AG09309 (cell line): Measurements from ENCODE around the gene ZCCHC3.
A peak's percentile ranks its signal among the peaks of the same experiment; 100 is the strongest.

Experiments used
- DNase-seq: peaks from one replicate; pipeline ENCODE4 v3.0.0-alpha.2; 2010; ENCODE audit warnings: low read depth
- H3K4me3 ChIP-seq: 2 replicates; pipeline ENCODE4 v1.5.1; 2011; ENCODE audit warnings: mild to moderate bottlenecking, low read depth, low read length, moderate library complexity; ENCODE audit not compliant: control insufficient read depth
- CTCF ChIP-seq: IDR thresholded peaks from 2 replicates; pipeline ENCODE4 v1.5.1; 2011; ENCODE audit warnings: mild to moderate bottlenecking, low read depth, low read length, inconsistent platforms; ENCODE audit not compliant: insufficient read depth, control insufficient read depth; ENCODE audit errors: missing control alignments

Gene ZCCHC3

DNA sequence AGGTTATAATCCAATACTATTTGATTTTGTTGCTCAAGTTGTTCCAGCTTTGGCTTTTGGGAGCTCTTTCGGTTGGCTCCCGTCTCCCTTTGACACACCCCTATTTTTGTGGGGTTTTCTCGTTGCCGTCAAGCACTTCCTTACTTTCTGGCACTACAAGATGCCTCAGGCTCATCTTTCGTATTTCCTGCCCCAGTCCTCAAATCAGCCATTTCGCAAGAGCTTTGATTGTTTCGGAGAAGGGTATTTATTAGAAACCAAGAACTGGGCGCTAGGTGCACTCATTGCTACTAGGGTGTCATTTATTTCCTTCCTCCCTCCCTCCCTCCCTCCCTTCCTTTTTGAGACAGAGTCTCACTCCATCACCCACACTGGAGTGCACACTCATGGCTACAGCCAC lies 14.7 kb downstream of the ZCCHC3 start:
- no peak for DNase-seq
- H3K4me3 ChIP-seq = no peak overlapping the region
- TF ChIP-seq CTCF = no peak

DNA sequence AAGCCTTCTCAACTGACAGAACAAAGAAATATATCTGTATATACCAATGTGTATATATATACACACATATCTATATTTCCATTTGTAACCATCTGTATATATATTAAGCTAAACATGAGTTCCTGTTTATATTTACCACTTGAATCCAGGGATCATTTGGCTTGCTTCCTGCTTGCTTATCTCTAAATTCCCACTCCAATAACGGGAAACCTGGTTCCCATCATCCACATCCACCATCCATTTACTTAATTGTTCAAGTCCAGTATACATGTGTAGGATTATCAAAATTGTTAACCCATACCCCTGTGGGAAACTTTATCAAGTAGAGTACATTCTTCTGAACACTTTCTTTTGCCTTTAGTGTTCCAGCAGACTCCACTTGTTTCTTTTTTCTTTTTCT lies 15.5 kb downstream of the ZCCHC3 start:
- no peak for DNase-seq
- no peak for TF ChIP-seq CTCF
- no peak overlapping the region for H3K4me3 ChIP-seq

DNA sequence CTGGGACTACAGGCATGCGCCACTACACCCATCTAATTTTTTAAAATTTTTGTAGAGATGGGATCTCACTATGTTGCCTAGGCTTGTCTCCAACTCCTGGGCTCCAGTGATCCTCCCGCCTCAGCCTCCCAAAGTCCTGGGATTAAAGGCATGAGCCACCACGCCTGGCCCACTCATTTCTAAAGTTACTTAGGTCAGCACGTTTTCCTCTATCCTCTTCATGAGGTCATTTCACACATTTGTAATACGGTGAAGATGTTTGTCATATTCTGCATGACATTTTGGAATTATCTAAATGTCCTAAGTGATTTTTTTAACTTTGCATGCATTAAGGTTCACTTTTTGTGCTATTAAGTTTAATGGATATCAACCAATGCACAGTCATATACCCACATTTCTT lies 16.0 kb downstream of the ZCCHC3 start:
- no peak for TF ChIP-seq CTCF
- DNase-seq = no peak
- H3K4me3 ChIP-seq = no peak overlapping the region

GRCh38 chr20:313948-314347 lies 16.6 kb downstream of the ZCCHC3 start:
- DNase-seq = no peak
- no peak overlapping the region for H3K4me3 ChIP-seq
- TF ChIP-seq CTCF = no peak

GRCh38 chr20:316316-317068 lies 19.1 kb downstream of the ZCCHC3 start:
- no peak for TF ChIP-seq CTCF
- no peak for DNase-seq
- H3K4me3 ChIP-seq = no peak overlapping the region

GRCh38 chr20:324177-325044 lies 27.0 kb downstream of the ZCCHC3 start:
- DNase-seq = no peak
- TF ChIP-seq CTCF = peak; percentile 40
- peak overlapping the region; percentile 64 for H3K4me3 ChIP-seq
